Type B pancreatic cell (in vitro differentiated cells): ENCODE measurements around the gene THOC2. TPM values are rescaled to one million over a fixed set of nuclear protein-coding genes. Genes with fewer than 3 reads are reported as not detected.
"Not testable (repeated sequence)": the region's sequence is repeated elsewhere in the genome, so short reads cannot be mapped to it uniquely, and the experiment has no call there.

Experiments
- DNase-seq: peaks from one replicate; pipeline ENCODE4 v3.0.0; 2021; ENCODE audit warnings: mixed read lengths; ENCODE audit not compliant: unreplicated experiment; ENCODE audit errors: extremely low spot score
- H3K27ac Mint-ChIP-seq: 2 replicates; pipeline ENCODE4 v1.8.0; 2021; ENCODE audit warnings: mild to moderate bottlenecking, mixed read lengths
- H3K27me3 Mint-ChIP-seq: 2 replicates; pipeline ENCODE4 v1.8.0; 2021; ENCODE audit warnings: mixed read lengths
- H3K36me3 Mint-ChIP-seq: 2 replicates; pipeline ENCODE4 v1.8.0; 2021; ENCODE audit warnings: mixed read lengths
- H3K4me1 Mint-ChIP-seq: one replicate; pipeline ENCODE4 v1.8.0; 2021; ENCODE audit warnings: mixed read lengths; ENCODE audit not compliant: unreplicated experiment
- H3K4me3 Mint-ChIP-seq: 2 replicates; pipeline ENCODE4 v1.8.0; 2021; ENCODE audit warnings: mild to moderate bottlenecking, mixed read lengths
- H3K9me3 Mint-ChIP-seq: 2 replicates; pipeline ENCODE4 v1.8.0; 2021; ENCODE audit warnings: mixed read lengths
- total RNA-seq: library from RNA; stranded (reverse); gene quantifications from 2 replicates; pipeline ENCODE4 v1.2.1, GENCODE V29; 2021; ENCODE audit warnings: low replicate concordance
- TF ChIP-seq, protein P1 (sequence below): fragments of 200-600 bp; sonication (generic); conservative IDR thresholded peaks from 2 replicates; pipeline ENCODE4 v1.5.0; 2021; ENCODE audit warnings: antibody characterized with exemption, mild to moderate bottlenecking

Gene THOC2
- total RNA-seq, 1 donor from 2014 or later, result 96.2 TPM

DNA sequence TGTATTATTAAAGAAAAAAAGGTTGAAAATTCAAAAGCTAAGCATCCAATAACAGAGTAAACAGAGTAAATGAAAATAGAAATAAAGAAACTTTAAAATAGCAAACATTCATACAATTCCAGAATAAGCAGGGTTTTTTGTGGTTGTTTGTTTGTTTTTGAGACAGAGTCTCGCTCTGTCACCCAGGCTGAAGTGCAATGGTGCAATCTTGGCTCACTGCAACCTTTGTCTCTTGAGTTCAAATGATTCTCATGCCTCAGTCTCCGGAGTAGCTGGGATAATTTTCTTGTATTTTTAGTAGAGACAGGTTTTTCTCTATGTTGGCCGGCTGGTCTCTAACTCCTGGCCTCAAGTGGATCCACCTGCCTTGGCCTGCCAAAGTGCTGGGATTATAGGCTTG, 6.6 kb upstream of the THOC2 start:
- H3K27ac Mint-ChIP-seq, result no peak overlapping the region

DNA sequence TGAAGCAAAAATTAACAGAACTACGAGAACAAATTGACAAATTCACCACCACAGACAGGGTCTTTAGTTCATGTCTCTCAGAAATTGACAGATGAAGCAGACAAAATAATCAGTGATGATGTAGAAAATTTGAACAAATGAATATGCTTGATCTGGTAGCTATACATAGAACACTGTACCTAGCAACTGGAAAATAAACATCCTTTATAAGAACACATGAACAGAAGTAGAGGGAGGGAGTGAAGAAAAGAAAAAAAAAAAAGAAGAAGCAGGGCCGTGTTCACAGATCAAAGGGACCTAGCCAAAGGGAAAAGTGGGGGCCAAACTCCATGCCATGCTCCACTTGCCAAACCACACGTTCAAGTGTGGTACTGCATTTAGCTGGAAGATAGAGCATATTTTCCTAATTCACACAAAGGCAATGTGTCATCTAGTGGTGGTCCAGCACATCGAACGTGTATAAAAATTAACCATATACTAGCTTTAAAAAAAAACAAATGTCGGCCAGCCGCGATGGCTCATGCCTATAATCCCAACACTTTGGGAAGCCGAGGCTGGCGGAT, 5.6 kb upstream of the THOC2 start:
- TF ChIP-seq, protein P1, sequence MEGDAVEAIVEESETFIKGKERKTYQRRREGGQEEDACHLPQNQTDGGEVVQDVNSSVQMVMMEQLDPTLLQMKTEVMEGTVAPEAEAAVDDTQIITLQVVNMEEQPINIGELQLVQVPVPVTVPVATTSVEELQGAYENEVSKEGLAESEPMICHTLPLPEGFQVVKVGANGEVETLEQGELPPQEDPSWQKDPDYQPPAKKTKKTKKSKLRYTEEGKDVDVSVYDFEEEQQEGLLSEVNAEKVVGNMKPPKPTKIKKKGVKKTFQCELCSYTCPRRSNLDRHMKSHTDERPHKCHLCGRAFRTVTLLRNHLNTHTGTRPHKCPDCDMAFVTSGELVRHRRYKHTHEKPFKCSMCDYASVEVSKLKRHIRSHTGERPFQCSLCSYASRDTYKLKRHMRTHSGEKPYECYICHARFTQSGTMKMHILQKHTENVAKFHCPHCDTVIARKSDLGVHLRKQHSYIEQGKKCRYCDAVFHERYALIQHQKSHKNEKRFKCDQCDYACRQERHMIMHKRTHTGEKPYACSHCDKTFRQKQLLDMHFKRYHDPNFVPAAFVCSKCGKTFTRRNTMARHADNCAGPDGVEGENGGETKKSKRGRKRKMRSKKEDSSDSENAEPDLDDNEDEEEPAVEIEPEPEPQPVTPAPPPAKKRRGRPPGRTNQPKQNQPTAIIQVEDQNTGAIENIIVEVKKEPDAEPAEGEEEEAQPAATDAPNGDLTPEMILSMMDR, result no peak
- peaks cover 4% of the 10 kb centered on the region for H3K4me1 Mint-ChIP-seq
- no peak overlapping the region for H3K27ac Mint-ChIP-seq
- no peak overlapping the region for H3K4me3 Mint-ChIP-seq
- H3K9me3 Mint-ChIP-seq, result no peaks in the 10 kb centered on the region
- no peaks in the 10 kb centered on the region for H3K27me3 Mint-ChIP-seq
- no peak for DNase-seq
- H3K36me3 Mint-ChIP-seq, result no peaks in the 10 kb centered on the region

More for the DNA sequence above, 6.6 kb upstream of the THOC2 start:
- Mint-ChIP-seq H3K4me3 (no peak overlapping the region), H3K27me3 (no peaks in the 10 kb centered on the region), H3K36me3 (no peaks in the 10 kb centered on the region), H3K4me1 (peaks cover 4% of the 10 kb centered on the region), H3K9me3 (no peaks in the 10 kb centered on the region)
- DNase-seq, result no peak
- TF ChIP-seq, protein P1, result no peak

DNA sequence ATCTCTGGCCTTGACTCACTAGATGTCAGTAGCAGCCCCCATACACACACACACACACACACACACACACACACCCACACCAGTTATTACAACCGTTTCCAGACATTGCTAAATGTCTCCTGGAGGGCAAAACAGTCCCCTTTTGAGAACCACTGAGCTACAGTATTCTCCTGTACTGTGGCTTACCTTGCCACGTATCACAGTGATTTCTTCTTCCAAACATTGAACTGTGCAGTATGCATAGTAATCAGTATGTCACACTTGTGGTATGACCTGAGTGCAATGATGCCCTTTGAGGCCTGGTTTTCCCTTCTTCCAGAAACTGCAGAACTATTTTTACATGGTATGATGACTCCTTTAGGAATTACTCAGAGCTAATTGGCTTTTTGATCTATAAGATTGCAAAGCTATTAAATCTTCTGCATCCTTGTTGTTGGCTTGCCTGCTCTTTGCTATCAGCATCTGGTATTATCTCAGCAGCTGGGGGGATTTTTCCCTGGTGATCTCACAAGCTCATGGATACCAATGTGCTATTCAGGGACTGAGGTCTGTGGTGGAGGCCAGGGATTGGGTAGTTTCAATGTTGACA, 3.6 kb upstream of the THOC2 start:
- peaks cover 11% of the 10 kb centered on the region for H3K36me3 Mint-ChIP-seq
- peak overlapping the region; percentile 8 for H3K27ac Mint-ChIP-seq
- H3K4me1 Mint-ChIP-seq, result peaks cover 4% of the 10 kb centered on the region
- TF ChIP-seq, protein P1, result no peak
- H3K4me3 Mint-ChIP-seq, result peak overlapping the region; percentile 7
- H3K27me3 Mint-ChIP-seq, result no peaks in the 10 kb centered on the region
- DNase-seq, result no peak
- H3K9me3 Mint-ChIP-seq, result no peaks in the 10 kb centered on the region

DNA sequence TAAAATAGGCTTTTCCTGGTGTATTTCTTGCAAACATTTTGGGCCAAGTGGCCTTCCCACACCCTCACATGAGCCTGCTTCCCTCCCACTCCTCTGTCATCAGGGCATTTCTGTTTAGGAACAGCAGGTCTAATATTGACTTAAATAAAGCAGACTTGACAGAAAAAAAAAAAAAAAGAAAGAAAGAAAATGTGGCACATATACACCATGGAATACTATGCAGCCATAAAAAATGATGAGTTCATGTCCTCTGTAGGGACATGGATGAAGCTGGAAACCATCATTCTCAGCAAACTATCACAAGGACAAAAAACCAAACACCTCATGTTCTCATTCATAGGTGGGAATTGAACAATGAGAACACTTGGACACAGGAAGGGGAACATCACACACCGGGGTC, 2.3 kb upstream of the THOC2 start:
- not testable (repeated sequence) for H3K4me3 Mint-ChIP-seq, H3K9me3 Mint-ChIP-seq, DNase-seq, H3K27me3 Mint-ChIP-seq, H3K4me1 Mint-ChIP-seq, H3K27ac Mint-ChIP-seq
- peaks cover 16% of the 10 kb centered on the region for H3K36me3 Mint-ChIP-seq

DNA sequence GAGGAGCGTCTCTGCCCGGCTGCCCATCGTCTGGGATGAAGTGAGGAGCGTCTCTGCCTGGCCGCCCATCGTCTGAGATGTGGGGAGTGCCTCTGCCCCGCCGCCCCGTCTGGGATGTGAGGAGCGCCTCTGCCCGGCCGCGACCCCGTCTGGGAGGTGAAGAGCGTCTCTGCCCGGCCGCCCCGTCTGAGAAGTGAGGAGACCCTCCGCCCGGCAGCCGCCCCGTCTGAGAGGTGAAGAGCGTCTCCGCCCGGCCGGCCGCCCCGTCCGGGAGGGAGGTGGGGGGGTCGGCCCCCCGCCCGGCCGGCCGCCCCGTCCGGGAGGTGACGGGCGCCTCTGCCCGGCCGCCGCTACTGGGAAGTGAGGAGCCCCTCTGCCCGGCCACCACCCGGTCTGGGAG, 1.2 kb upstream of the THOC2 start:
- not testable (repeated sequence) for DNase-seq, H3K4me1 Mint-ChIP-seq, H3K27me3 Mint-ChIP-seq, H3K27ac Mint-ChIP-seq, H3K4me3 Mint-ChIP-seq, H3K9me3 Mint-ChIP-seq
- H3K36me3 Mint-ChIP-seq, result peaks cover 16% of the 10 kb centered on the region

DNA sequence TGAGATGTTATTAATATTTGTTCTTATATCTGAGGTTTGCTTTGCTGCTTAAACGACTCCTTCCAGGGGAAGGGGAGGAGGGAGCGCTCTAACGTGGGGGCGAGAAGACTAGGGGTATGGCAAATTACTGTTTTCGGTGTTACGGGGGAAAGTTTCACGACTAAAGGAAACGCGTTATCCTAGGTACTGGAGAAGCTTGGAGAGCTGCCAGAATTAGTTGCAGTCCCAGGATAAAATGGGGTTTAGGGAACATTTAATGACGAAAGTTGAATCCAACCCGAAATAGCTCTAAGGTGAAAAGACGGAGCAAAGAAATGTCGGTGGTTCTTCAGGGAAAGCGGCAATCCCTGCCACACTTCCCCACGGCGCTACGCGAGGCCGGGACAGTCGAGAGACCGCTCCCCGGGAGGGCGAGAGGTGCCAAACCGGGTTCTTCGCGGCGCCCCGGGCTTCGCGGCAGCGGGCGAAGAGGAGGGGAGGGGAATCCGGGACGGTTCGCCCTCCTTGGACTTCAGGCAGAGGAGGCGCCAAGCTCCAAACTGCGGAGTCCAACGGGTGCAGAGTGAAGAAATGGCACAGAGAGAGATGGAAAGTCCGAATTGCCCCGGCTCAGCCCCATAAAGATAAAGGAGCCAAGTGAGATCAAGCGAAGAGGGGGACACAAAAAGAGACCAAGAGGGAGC, 724 bp downstream of the THOC2 start:
- TF ChIP-seq, protein P1, result no peak
- peak overlapping the region; percentile 93 for H3K27ac Mint-ChIP-seq
- no peaks in the 10 kb centered on the region for H3K27me3 Mint-ChIP-seq
- peaks cover 7% of the 10 kb centered on the region for H3K4me1 Mint-ChIP-seq
- H3K36me3 Mint-ChIP-seq, result peaks cover 16% of the 10 kb centered on the region
- H3K4me3 Mint-ChIP-seq, result peak overlapping the region; percentile 97
- H3K9me3 Mint-ChIP-seq, result no peaks in the 10 kb centered on the region
- no peak for DNase-seq
